ENCODE data around the gene AK5.
"Not testable (repeated sequence)": the region's sequence is repeated elsewhere in the genome, so short reads cannot be mapped to it uniquely, and the experiment has no call there.

Gene AK5

GRCh38 chr1:77288275-77288674 lies 6.5 kb downstream of the AK5 start:
- no peaks in the 10 kb centered on the region for H3K9me3 ChIP-seq (ENCODE audit: low read length)
- H3K9ac ChIP-seq (ENCODE audit: low read length) = no peak overlapping the region
- H3K4me1 ChIP-seq (ENCODE audit: insufficient read depth, low read length) = peaks cover under 1% of the 10 kb centered on the region
- no peaks in the 10 kb centered on the region for H3K36me3 ChIP-seq (ENCODE audit: insufficient read depth, low read length)
- peaks cover 0 to 5% of the 10 kb centered on the region in 2 donors for H3K27me3 ChIP-seq (ENCODE audit: control insufficient read depth in 1 of 2, insufficient read depth in 2 of 2, low read length in 2 of 2)
- no peak overlapping the region for H3K4me3 ChIP-seq (ENCODE audit: low read depth in 1 of 2, low read length in 2 of 2)
- H3K27ac ChIP-seq (ENCODE audit: low read depth, low read length) = no peak overlapping the region

DNA sequence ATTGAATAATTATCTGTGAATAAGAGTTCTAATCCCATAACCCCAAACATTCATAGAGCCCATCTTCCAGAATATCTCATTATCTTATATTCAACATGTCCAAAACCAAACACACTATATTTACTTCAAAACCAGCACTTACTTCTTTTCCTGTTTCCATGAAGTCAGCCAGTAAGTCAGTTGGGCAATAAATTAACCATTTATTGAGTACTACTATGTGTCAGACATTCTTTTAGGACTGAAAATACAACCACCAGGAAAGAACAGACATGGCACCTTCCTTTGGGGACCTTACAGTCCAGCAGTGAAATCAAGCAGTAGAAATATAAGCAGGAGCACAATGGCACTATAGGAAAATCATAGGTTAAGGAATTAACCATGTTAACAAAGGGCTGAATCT lies 8.8 kb downstream of the AK5 start:
- Histone ChIP-seq H3K9me3 (ENCODE audit: low read length) (no peaks in the 10 kb centered on the region), H3K4me3 (ENCODE audit: low read depth in 1 of 2, low read length in 2 of 2) (no peak overlapping the region), H3K36me3 (ENCODE audit: insufficient read depth, low read length) (no peaks in the 10 kb centered on the region), H3K9ac (ENCODE audit: low read length) (no peak overlapping the region), H3K27ac (ENCODE audit: low read depth, low read length) (no peak overlapping the region), H3K4me1 (ENCODE audit: insufficient read depth, low read length) (no peaks in the 10 kb centered on the region), H3K27me3 (ENCODE audit: control insufficient read depth in 1 of 2, insufficient read depth in 2 of 2, low read length in 2 of 2) (no peaks in the 10 kb centered on the region)

- H3K4me1 ChIP-seq (ENCODE audit: insufficient read depth, low read length) = no peaks in the 10 kb centered on the region
- H3K27ac ChIP-seq (ENCODE audit: low read depth, low read length) = no peak overlapping the region
- no peak overlapping the region for H3K4me3 ChIP-seq (ENCODE audit: low read depth in 1 of 2, low read length in 2 of 2)
- no peaks in the 10 kb centered on the region for H3K9me3 ChIP-seq (ENCODE audit: low read length)
- H3K27me3 ChIP-seq (ENCODE audit: control insufficient read depth in 1 of 2, insufficient read depth in 2 of 2, low read length in 2 of 2) = no peaks in the 10 kb centered on the region
- no peaks in the 10 kb centered on the region for H3K36me3 ChIP-seq (ENCODE audit: insufficient read depth, low read length)
- H3K9ac ChIP-seq (ENCODE audit: low read length) = no peak overlapping the region
These were observed 10.7 kb downstream of the AK5 start for GRCh38 chr1:77292551-77292950.

- H3K27me3 ChIP-seq (ENCODE audit: control insufficient read depth in 1 of 2, insufficient read depth in 2 of 2, low read length in 2 of 2) = no peaks in the 10 kb centered on the region
- H3K4me1 ChIP-seq (ENCODE audit: insufficient read depth, low read length) = no peaks in the 10 kb centered on the region
- H3K27ac ChIP-seq (ENCODE audit: low read depth, low read length) = no peak overlapping the region
- H3K9ac ChIP-seq (ENCODE audit: low read length) = no peak overlapping the region
- no peak overlapping the region for H3K4me3 ChIP-seq (ENCODE audit: low read depth in 1 of 2, low read length in 2 of 2)
- H3K36me3 ChIP-seq (ENCODE audit: insufficient read depth, low read length) = no peaks in the 10 kb centered on the region
- no peaks in the 10 kb centered on the region for H3K9me3 ChIP-seq (ENCODE audit: low read length)
These were observed 18.7 kb downstream of the AK5 start for GRCh38 chr1:77300566-77300965.

DNA sequence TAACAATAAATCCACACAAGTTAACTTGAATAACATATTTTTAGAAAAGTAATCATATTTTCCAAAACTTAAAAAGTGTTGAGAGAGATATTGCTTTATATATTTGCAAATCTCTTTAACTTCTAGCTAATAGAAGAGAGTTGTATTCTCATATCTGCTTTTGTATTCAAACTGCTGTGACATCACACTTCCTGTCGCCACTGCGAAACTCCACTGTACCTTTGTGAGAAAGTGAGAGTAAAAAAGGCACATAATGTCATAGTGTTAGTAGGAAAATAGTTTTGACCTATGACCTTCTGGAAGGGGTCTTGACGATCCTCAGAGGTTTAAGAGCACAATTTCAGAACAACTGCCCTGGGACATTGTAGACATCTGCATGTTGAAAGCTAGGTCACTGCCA lies 21.6 kb downstream of the AK5 start:
- no peaks in the 10 kb centered on the region for H3K9me3 ChIP-seq (ENCODE audit: low read length)
- H3K4me1 ChIP-seq (ENCODE audit: insufficient read depth, low read length) = no peaks in the 10 kb centered on the region
- H3K4me3 ChIP-seq (ENCODE audit: low read depth in 1 of 2, low read length in 2 of 2) = no peak overlapping the region
- H3K27me3 ChIP-seq (ENCODE audit: control insufficient read depth in 1 of 2, insufficient read depth in 2 of 2, low read length in 2 of 2) = no peaks in the 10 kb centered on the region
- H3K27ac ChIP-seq (ENCODE audit: low read depth, low read length) = no peak overlapping the region
- H3K9ac ChIP-seq (ENCODE audit: low read length) = no peak overlapping the region
- H3K36me3 ChIP-seq (ENCODE audit: insufficient read depth, low read length) = no peaks in the 10 kb centered on the region

GRCh38 chr1:77308889-77309621 lies 27.2 kb downstream of the AK5 start:
- Histone ChIP-seq H3K9me3 (ENCODE audit: low read length) (no peaks in the 10 kb centered on the region), H3K4me1 (ENCODE audit: insufficient read depth, low read length) (no peaks in the 10 kb centered on the region), H3K4me3 (ENCODE audit: low read depth in 1 of 2, low read length in 2 of 2) (no peak overlapping the region), H3K9ac (ENCODE audit: low read length) (no peak overlapping the region), H3K27ac (ENCODE audit: low read depth, low read length) (no peak overlapping the region), H3K27me3 (ENCODE audit: control insufficient read depth in 1 of 2, insufficient read depth in 2 of 2, low read length in 2 of 2) (no peaks in the 10 kb centered on the region), H3K36me3 (ENCODE audit: insufficient read depth, low read length) (no peaks in the 10 kb centered on the region)

- H3K9me3 ChIP-seq (ENCODE audit: low read length) = no peaks in the 10 kb centered on the region
- H3K4me1 ChIP-seq (ENCODE audit: insufficient read depth, low read length) = no peaks in the 10 kb centered on the region
- H3K27me3 ChIP-seq (ENCODE audit: control insufficient read depth in 1 of 2, insufficient read depth in 2 of 2, low read length in 2 of 2) = no peaks in the 10 kb centered on the region
- H3K27ac ChIP-seq (ENCODE audit: low read depth, low read length) = no peak overlapping the region
- H3K9ac ChIP-seq (ENCODE audit: low read length) = no peak overlapping the region
- H3K4me3 ChIP-seq (ENCODE audit: low read depth in 1 of 2, low read length in 2 of 2) = no peak overlapping the region
- H3K36me3 ChIP-seq (ENCODE audit: insufficient read depth, low read length) = no peaks in the 10 kb centered on the region
These were observed 29.1 kb downstream of the AK5 start for GRCh38 chr1:77310924-77311323.

GRCh38 chr1:77312364-77312763 lies 30.5 kb downstream of the AK5 start:
- H3K9me3 ChIP-seq (ENCODE audit: low read length); H3K9ac ChIP-seq (ENCODE audit: low read length); H3K36me3 ChIP-seq (ENCODE audit: insufficient read depth, low read length); H3K27ac ChIP-seq (ENCODE audit: low read depth, low read length); H3K4me3 ChIP-seq (ENCODE audit: low read depth in 1 of 2, low read length in 2 of 2); H3K27me3 ChIP-seq (ENCODE audit: control insufficient read depth in 1 of 2, insufficient read depth in 2 of 2, low read length in 2 of 2); H3K4me1 ChIP-seq (ENCODE audit: insufficient read depth, low read length): not testable (repeated sequence)

- Histone ChIP-seq H3K4me3 (ENCODE audit: low read depth in 1 of 2, low read length in 2 of 2) (no peak overlapping the region), H3K27ac (ENCODE audit: low read depth, low read length) (no peak overlapping the region), H3K27me3 (ENCODE audit: control insufficient read depth in 1 of 2, insufficient read depth in 2 of 2, low read length in 2 of 2) (no peaks in the 10 kb centered on the region), H3K4me1 (ENCODE audit: insufficient read depth, low read length) (no peaks in the 10 kb centered on the region), H3K36me3 (ENCODE audit: insufficient read depth, low read length) (no peaks in the 10 kb centered on the region), H3K9me3 (ENCODE audit: low read length) (no peaks in the 10 kb centered on the region), H3K9ac (ENCODE audit: low read length) (no peak overlapping the region)
These were observed 31.7 kb downstream of the AK5 start for GRCh38 chr1:77313491-77313890.

- Histone ChIP-seq H3K36me3 (ENCODE audit: insufficient read depth, low read length) (no peaks in the 10 kb centered on the region), H3K9ac (ENCODE audit: low read length) (no peak overlapping the region), H3K27me3 (ENCODE audit: control insufficient read depth in 1 of 2, insufficient read depth in 2 of 2, low read length in 2 of 2) (no peaks in the 10 kb centered on the region), H3K27ac (ENCODE audit: low read depth, low read length) (no peak overlapping the region), H3K4me3 (ENCODE audit: low read depth in 1 of 2, low read length in 2 of 2) (no peak overlapping the region), H3K4me1 (ENCODE audit: insufficient read depth, low read length) (no peaks in the 10 kb centered on the region), H3K9me3 (ENCODE audit: low read length) (no peaks in the 10 kb centered on the region)
These were observed 34.2 kb downstream of the AK5 start for GRCh38 chr1:77316006-77316405.

DNA sequence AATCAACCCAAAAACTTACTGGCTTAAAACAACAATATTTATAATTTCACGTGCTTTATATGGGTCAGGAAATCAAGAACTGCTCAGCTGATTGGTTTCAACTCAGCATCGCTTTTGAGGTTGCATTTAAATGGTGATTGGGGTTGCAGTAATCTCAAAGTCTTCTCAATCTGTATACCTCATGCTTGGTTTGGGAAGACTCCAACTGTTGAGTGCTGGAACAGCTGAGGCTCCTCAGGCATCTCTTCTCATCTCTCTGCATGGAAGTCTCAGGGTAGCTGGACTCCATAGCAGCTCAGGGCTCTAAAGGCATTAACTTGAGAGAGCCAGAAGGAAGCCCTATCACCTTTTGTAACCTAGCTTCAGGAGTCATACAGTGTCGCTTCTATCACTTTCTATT lies 35.1 kb downstream of the AK5 start:
- Histone ChIP-seq H3K27ac (ENCODE audit: low read depth, low read length) (no peak overlapping the region), H3K4me1 (ENCODE audit: insufficient read depth, low read length) (no peaks in the 10 kb centered on the region), H3K4me3 (ENCODE audit: low read depth in 1 of 2, low read length in 2 of 2) (no peak overlapping the region), H3K9ac (ENCODE audit: low read length) (no peak overlapping the region), H3K36me3 (ENCODE audit: insufficient read depth, low read length) (no peaks in the 10 kb centered on the region), H3K9me3 (ENCODE audit: low read length) (no peaks in the 10 kb centered on the region), H3K27me3 (ENCODE audit: control insufficient read depth in 1 of 2, insufficient read depth in 2 of 2, low read length in 2 of 2) (no peaks in the 10 kb centered on the region)

DNA sequence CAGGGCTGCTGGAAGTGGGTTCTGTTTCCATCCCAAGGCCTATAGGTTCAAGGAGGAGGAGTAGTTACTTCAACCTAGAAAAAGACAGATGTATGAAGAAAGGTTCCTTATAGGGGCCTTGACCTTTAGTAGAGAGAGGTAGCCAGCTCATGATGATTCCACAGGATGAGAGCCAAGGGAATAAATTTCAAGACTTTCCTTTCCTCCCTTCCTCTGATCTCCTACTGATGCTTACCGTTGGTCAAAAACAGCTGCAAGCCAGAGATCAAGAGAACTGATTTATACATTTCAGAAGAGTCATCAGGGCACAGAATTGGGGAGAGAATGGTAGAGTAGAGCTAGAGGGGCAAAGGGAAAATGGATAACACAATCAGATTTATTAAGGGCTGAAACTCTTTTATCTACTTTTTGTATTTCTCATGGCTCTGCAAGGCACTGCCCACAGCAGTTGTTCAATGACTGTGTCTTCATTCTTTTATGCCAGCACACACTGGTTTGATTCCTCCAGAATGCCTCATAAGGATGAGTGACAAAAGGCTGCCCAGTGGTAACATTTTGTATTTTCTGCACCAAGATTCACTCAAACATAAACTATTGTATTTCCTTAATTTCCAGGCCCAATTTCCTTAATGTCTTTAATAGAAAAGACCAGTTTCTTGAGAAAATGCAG lies 37.4 kb downstream of the AK5 start:
- no peaks in the 10 kb centered on the region for H3K36me3 ChIP-seq (ENCODE audit: insufficient read depth, low read length)
- no peak overlapping the region for H3K9ac ChIP-seq (ENCODE audit: low read length)
- H3K4me3 ChIP-seq (ENCODE audit: low read depth in 1 of 2, low read length in 2 of 2) = no peak overlapping the region
- H3K27ac ChIP-seq (ENCODE audit: low read depth, low read length) = no peak overlapping the region
- H3K27me3 ChIP-seq (ENCODE audit: control insufficient read depth in 1 of 2, insufficient read depth in 2 of 2, low read length in 2 of 2) = no peaks in the 10 kb centered on the region
- no peaks in the 10 kb centered on the region for H3K4me1 ChIP-seq (ENCODE audit: insufficient read depth, low read length)
- no peaks in the 10 kb centered on the region for H3K9me3 ChIP-seq (ENCODE audit: low read length)

Measured in muscle layer of colon (tissue), 2 donors.